Esophagus (tissue), 2 donors: ENCODE data around the gene MYO10. TPM values are rescaled to one million over a fixed set of nuclear protein-coding genes. Genes with fewer than 3 reads are reported as not detected.
A peak's percentile ranks its signal among the peaks of the same experiment; 100 is the strongest.
"Not testable (repeated sequence)": the region's sequence is repeated elsewhere in the genome, so short reads cannot be mapped to it uniquely, and the experiment has no call there.

Source experiments
- H3K27ac ChIP-seq, 2 donors: one replicate each; pipeline ENCODE4 v1.5.1; 2013; ENCODE audit warnings: low read depth in 2 of 2, mild to moderate bottlenecking in 2 of 2, inconsistent platforms in 1 of 2, low read length in 1 of 2, moderate library complexity in 1 of 2
- H3K27me3 ChIP-seq, 2 donors: one replicate each; pipeline ENCODE4 v1.6.1; 2013; ENCODE audit warnings: low read length in 2 of 2, control low read depth in 1 of 2, mild to moderate bottlenecking in 1 of 2; ENCODE audit not compliant: insufficient read depth in 2 of 2, control insufficient read depth in 1 of 2
- H3K36me3 ChIP-seq, 2 donors: one replicate each; pipeline ENCODE4 v1.6.1; 2013; ENCODE audit warnings: low read length in 1 of 2; ENCODE audit not compliant: control insufficient read depth in 2 of 2, insufficient read depth in 2 of 2
- H3K4me1 ChIP-seq, 2 donors: one replicate each; pipeline ENCODE4 v1.6.1; 2013; ENCODE audit warnings: low read length in 1 of 2; ENCODE audit not compliant: control insufficient read depth in 2 of 2, insufficient read depth in 2 of 2
- H3K4me3 ChIP-seq, 2 donors: one replicate each; pipeline ENCODE4 v1.5.1; 2013; ENCODE audit warnings: low read length in 2 of 2, mild to moderate bottlenecking in 2 of 2, low read depth in 1 of 2, moderate library complexity in 1 of 2
- H3K9me3 ChIP-seq, 2 donors: one replicate each; pipeline ENCODE4 v1.6.1; 2013; ENCODE audit warnings: mild to moderate bottlenecking in 2 of 2, low read depth in 1 of 2, low read length in 1 of 2, moderate library complexity in 1 of 2; ENCODE audit not compliant: control insufficient read depth in 2 of 2, insufficient read depth in 1 of 2
- WGBS, 2 donors: extraction: QIAGEN DNeasy Blood & Tissue Kit; methylation state at CpG; one replicate each; pipeline ENCODE4 v1.1.7; 2013; 5-methylcytosine and 5-hydroxymethylcytosine counted together
- polyA plus RNA-seq, 2 donors: library from polyadenylated mRNA; stranded (reverse); fragments of 200-250 nt; gene quantifications; one replicate each; pipeline ENCODE4 v1.2.3, GENCODE V29; 2013
- donor health status: healthy with polysubstance abuse.
- donor health status: Bipolar disorder and iron deficiency.

MYO10 gene
- polyA plus RNA-seq, 2 donors: 5.8 to 5.9 TPM

DNA sequence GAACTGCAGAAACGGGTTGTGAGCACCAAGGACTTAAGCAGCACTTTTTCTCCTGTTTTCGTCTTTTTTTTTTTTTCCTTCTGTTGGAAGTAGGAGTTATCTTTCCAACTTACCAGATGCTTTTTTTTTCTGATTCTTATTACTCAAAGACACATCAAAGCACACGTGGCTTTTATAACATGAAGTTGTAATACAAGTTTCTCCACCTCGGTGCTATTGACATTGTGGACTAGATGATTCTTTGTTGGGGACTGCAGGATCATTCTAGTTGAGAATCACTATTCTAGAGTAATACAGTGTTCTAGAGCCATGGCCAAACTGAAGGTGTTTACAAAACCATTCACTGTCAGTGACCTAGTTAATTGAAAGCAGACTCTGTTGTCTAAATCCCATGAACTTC is 51.5 kb downstream of the MYO10 start:
- Histone ChIP-seq H3K27me3 (no peaks in the 10 kb centered on the region), H3K4me1 (no peaks in the 10 kb centered on the region), H3K36me3 (no peaks in the 10 kb centered on the region), H3K9me3 (no peaks in the 10 kb centered on the region), H3K27ac (peak overlapping the region in 1 of 2 donors; percentile 13), H3K4me3 (no peak overlapping the region)
- 38 to 51% methylated on average over 4 of the region's 4 CpGs for WGBS, 2 donors

DNA sequence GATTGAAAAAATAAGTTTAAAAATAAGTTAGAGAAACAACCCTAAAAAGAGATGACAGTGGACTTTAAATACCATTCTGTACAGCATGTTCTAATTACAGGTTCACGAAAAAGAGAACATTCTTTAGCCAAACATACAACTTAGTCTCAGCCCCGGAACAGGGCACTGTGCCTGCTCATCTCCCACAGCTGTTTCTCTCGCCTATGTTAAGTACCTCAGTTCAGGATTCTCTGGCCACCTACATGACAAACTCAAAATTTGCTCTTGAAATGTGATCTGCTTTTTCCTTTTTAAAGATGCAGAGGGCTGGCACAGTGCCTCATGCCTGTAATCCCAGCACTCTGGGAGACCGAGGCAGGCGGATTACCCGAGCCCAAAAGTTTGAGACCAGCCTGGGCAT is 52.3 kb downstream of the MYO10 start:
- Histone ChIP-seq H3K4me1 (no peaks in the 10 kb centered on the region), H3K4me3 (no peak overlapping the region), H3K36me3 (no peaks in the 10 kb centered on the region), H3K9me3 (no peaks in the 10 kb centered on the region), H3K27ac (no peak overlapping the region), H3K27me3 (no peaks in the 10 kb centered on the region)
- 68 to 78% methylated on average over 6 of the region's 6 CpGs for WGBS, 2 donors

DNA sequence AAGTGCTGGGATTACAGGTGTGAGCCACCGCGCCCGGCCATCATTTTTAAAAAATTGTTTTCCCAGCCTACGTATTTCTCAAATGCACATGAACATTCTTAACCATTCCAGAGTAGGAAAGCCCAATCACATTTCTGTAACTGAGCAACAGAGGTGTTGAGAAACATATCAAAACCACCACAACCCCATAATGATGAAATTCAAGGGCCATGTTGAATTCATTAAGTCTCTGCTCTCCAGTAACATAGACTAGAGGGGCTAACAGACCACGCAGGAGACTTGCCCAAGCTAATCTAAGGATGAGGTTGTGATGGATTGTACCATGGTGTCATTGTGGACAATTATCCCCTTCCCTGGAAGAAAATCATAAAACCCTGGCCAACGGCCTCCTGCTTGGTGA is 52.9 kb downstream of the MYO10 start:
- Histone ChIP-seq H3K4me1 (no peaks in the 10 kb centered on the region), H3K27me3 (no peaks in the 10 kb centered on the region), H3K9me3 (no peaks in the 10 kb centered on the region), H3K36me3 (no peaks in the 10 kb centered on the region), H3K4me3 (no peak overlapping the region), H3K27ac (no peak overlapping the region)
- 94 to 96% methylated on average over 6 of the region's 6 CpGs for WGBS, 2 donors

DNA sequence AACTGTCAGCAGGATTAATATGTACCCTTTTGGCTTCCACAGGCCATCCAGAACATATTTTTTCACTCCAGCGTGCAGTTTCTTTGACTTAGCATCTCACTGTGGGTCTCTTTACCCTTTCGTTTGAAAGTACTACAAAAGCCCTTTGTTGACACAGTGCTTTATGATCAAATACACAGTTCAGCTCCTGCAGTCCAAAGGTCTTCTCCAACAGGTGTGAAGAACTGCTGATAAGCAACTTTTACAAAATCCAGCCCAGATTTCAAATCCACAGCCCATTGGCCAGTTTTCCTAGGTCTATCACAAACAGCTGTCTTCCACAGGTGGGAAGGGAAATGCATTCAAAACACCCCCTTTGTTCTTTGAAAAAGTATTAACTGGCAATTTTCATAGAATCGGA is 54.8 kb downstream of the MYO10 start:
- H3K4me3 ChIP-seq: no peak overlapping the region
- H3K36me3 ChIP-seq: no peaks in the 10 kb centered on the region
- H3K4me1 ChIP-seq: no peaks in the 10 kb centered on the region
- WGBS, 2 donors: 51 to 52% methylated on average over 3 of the region's 3 CpGs
- H3K27ac ChIP-seq: no peak overlapping the region
- H3K9me3 ChIP-seq: no peaks in the 10 kb centered on the region
- no peaks in the 10 kb centered on the region for H3K27me3 ChIP-seq

DNA sequence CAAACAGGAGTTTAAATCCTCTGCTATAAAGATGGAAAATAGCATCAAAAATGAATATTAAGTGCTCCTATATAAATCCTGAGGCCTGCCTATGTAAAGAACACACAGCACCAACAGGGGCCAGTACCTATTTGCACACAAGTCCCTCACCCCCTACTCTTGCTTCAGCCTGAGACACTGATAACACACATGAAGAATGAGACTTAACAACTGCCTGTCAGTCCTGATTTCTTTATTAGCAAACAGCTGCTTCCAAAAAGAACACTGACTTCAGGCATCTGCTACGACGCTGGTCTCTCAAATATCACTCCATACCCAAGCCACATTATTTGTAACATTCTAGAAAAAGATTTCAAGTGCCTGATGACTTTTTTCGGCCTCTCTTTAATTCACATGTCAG is 55.5 kb downstream of the MYO10 start:
- no peaks in the 10 kb centered on the region for H3K4me1 ChIP-seq
- H3K27me3 ChIP-seq: no peaks in the 10 kb centered on the region
- no peak overlapping the region for H3K4me3 ChIP-seq
- no peak overlapping the region for H3K27ac ChIP-seq
- no peaks in the 10 kb centered on the region for H3K9me3 ChIP-seq
- WGBS, 2 donors: 43 to 60% methylated on average over 3 of the region's 3 CpGs
- no peaks in the 10 kb centered on the region for H3K36me3 ChIP-seq

DNA sequence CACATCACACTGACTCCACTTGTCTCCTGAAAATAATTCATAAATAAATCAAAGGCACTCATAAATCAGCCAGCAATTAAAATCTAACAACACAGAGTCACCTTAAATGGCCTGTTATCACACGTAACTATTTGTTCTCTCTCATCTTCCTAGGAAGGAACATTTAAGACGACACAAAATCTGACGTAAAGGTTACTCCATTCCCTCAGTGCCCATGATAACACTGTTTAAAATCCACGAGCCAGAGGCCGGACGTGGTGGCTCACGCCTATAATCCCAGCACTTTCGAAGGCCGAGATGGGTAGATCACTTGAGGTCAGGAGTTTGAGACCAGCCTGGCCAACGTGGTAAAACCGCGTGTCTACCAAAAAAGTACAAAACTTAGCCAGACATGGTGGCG is 56.4 kb downstream of the MYO10 start:
- Histone ChIP-seq H3K9me3 (no peaks in the 10 kb centered on the region), H3K4me1 (no peaks in the 10 kb centered on the region), H3K27me3 (no peaks in the 10 kb centered on the region), H3K27ac (no peak overlapping the region), H3K36me3 (no peaks in the 10 kb centered on the region), H3K4me3 (no peak overlapping the region)
- WGBS, 2 donors: 74 to 93% methylated on average over 13 of the region's 13 CpGs

DNA sequence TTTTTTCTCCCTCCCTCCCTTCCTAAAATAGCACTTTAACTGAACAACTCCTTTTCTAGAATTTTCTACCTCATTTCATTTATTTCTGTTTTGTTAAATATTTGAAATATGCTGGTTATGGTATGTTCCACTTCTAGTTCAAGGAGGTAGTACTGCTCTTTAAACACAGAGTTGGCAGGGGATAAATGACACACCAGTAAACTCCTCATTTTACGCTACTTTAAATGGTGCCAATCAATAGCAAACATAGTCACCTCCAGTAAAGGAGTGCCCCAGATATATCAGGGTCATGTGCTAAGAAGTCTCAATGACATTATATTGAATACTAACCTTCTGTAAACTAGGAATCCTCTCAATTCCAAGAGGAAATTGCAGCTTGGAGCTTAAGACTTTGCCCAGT is 56.9 kb downstream of the MYO10 start:
- no peak overlapping the region for H3K27ac ChIP-seq
- no peaks in the 10 kb centered on the region for H3K9me3 ChIP-seq
- H3K4me1 ChIP-seq: no peaks in the 10 kb centered on the region
- 69 to 79% methylated on average over 1 of the region's 1 CpG for WGBS, 2 donors
- no peak overlapping the region for H3K4me3 ChIP-seq
- no peaks in the 10 kb centered on the region for H3K36me3 ChIP-seq
- no peaks in the 10 kb centered on the region for H3K27me3 ChIP-seq

DNA sequence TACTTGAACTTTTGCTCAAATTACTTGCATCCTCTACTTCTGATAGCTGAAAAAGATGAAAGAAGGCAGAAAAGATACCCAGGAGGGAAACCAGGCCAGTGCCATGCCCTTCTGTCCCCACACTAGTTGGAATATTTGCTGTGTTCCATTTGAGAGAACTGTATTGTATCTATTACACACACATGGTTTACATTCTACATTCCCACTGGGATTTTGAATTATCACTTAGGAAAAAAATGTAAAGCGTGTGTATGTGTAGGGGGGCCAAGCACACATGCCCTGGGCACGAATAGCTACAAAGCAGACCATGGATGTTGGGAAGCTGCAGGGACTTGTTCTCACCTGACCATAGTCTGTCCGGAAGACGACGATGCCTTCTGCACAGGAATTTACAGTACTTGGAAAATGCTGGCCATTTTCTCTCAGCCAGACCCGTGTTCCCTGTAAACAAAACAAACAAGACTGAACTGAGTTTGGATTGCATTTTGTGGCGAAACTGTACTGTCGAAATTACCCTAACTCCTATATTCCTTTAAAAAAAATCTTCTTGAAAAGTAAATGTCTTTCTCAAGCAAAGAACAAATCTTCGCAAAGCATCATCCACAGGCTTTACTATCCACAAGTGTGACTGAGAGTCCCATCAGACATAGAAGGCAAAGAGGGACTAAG is 58.7 kb downstream of the MYO10 start:
- no peak overlapping the region for H3K27ac ChIP-seq
- no peaks in the 10 kb centered on the region for H3K27me3 ChIP-seq
- H3K9me3 ChIP-seq: peaks cover 0 to 5% of the 10 kb centered on the region in 2 donors
- H3K4me3 ChIP-seq: no peak overlapping the region
- 64 to 90% methylated on average over 9 of the region's 9 CpGs for WGBS, 2 donors
- H3K36me3 ChIP-seq: no peaks in the 10 kb centered on the region
- H3K4me1 ChIP-seq: no peaks in the 10 kb centered on the region

DNA sequence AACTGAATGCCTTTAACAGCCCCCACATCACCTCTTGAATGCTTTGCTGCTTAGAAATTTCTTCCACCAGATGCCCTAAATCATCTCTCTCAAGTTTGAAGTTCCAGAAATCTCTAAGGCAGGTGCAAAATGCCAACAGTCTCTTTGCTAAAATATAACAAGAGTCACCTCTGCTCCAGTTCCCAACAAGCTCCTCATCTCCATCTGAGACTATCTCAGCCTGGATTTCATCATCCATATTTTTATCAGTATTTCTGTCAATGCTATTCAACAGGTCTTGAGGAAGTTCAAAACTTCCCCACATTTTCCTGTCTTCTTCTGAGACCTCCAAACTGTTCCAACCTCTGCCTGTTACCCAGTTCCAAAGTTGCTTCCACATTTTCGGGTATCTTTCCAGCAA is 61.7 kb downstream of the MYO10 start:
- 90 to 94% methylated on average over 1 of the region's 1 CpG for WGBS, 2 donors
- not testable (repeated sequence) for H3K4me1 ChIP-seq, H3K36me3 ChIP-seq, H3K27me3 ChIP-seq, H3K9me3 ChIP-seq, H3K27ac ChIP-seq, H3K4me3 ChIP-seq

DNA sequence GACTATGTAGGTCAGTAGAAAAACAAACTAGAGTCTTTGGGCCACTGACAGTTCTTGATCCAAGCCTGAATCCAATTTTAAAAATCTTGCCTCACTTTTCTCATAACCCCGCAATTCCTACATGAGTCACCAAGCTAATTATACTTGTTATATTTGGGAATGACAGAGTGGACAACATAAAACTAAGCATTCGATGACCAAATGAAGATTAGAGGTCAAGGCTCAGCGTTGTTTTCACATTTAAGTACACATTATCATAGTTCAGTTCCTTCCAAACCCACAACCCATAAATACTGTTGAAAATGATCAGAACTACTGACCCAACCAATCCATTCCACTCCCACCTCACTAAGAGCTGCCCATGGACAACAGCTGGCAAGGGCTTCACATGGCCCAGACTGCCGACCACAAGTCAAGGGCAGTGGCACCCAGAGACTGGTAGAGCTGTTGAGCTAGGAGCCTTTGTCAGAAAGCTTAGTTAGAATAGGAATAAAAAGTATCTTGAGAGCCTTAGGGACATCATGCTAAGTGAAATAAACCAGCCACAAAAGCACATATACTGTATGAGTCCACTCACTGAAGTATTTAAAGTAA is 64.2 kb downstream of the MYO10 start:
- Histone ChIP-seq H3K4me1 (no peaks in the 10 kb centered on the region), H3K27me3 (no peaks in the 10 kb centered on the region), H3K4me3 (no peak overlapping the region), H3K27ac (no peak overlapping the region), H3K36me3 (no peaks in the 10 kb centered on the region), H3K9me3 (peaks cover 0 to 5% of the 10 kb centered on the region in 2 donors)
- 83% methylated on average over 4 of the region's 4 CpGs for WGBS, 2 donors
